HG03045 (cell line): ENCODE results near the gene ORC1.

Experiments
- ATAC-seq: cut with Tn5 transposase; IDR thresholded peaks from one replicate; pipeline ENCODE4 v1.9.1; 2021; ENCODE audit warnings: mild to moderate bottlenecking, moderate library complexity; ENCODE audit not compliant: unreplicated experiment

Gene ORC1

DNA sequence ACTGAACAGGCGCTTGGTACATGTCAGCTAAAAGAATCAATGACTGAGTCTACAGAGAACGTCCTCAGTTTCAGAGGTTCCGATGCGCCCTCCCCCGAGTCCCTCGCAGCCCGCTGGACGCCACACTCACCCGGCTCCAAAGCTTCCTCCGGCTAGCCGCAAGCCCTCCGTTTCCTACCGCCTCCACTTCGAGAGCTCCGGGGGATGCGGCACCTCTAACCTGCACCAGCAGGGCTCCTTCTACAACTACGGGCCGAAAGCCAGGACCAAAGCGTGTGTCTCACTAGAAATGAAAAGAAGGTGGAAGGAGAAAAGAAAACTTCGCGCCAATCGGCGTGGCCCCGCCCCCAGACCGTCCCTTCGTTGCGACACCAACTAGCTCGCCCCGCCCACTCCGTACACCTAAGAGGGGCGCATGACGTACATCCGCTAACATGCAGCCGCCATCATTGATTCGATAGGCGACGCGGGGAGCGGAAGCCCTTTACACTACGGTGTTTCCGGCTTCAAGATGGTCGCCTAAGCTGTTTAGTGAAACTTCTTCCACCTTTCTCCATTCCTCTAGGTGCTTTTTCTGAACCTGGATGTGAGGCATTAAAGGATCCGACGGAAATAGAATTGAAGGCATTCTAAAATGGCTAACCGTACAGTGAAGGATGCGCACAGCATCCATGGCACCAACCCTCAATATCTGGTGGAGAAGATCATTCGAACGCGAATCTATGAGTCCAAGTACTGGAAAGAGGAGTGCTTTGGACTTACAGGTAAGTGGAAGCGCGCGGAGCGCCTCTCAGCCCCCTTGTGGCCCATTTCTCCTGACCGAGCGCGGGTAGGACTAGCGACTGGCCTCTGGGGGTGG is at the start of gene ORC1, which contains the start of gene PRPF38A:
TSS of gene ORC1 (minus strand) at position 308 of the 859 bp plus-strand sequence. CDS start 2,200 bp downstream, outside the sequence.
TSS of gene PRPF38A (plus strand) at position 487 of the 859 bp plus-strand sequence. CDS start at position 635, 148 bp downstream.
- ATAC-seq, result peak; percentile 94

DNA sequence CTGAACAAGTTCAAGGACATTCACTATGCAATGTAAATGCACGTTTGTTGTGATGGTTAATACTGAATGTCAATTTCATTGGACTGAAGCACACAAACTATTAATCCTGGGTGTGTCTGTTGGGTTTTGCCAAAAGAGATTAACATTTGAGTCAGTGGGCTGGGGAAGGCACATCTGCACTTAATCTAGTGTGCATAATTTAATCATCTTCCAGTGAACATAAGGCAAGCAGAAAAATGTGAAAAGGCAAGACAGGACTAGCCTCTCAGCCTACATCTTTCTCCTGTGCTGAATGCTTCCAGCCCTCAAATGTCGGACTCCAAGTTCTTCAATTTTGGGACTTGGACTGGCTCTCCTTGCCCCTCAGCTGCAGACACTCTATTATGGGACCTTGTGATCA is 40.2 kb upstream of the ORC1 start:
- ATAC-seq, result no peak

DNA sequence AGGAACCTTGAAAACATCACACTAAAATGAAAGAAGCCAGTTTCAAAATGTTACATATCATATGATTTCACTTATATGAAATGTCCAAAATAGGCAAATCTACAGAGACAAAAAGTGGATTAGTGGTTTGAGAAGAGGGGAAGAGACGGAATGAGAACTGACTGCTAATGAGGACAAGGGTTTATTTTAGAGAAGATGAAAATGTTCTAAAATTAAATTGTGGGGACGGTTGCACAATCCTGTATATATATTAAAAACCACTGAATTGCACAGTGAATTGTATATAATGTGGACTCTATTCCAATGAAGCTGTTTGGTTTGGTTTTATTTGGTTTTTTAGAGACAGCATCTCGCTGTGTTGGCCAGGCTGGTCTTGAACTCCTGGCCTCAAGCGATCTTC is 35.8 kb upstream of the ORC1 start:
- no peak for ATAC-seq

DNA sequence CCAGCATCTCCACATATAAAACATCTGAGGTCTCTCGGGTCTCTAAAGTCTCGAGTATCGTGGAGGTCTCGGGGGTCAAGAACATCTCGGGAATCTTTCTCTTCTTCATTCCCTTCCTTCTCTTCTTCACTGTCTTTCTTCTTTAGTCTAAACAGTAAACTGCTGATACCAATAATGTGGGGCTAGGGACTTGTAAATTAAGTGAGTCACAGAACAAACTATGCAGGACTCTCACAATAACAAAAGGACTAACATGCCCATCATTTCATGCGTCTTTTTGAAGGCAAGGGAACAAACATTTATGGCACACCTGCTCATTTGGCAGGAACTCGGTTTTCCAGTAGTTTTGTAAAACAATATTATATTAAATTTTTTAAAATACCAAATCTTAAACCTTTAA is 32.6 kb upstream of the ORC1 start:
- no peak for ATAC-seq

DNA sequence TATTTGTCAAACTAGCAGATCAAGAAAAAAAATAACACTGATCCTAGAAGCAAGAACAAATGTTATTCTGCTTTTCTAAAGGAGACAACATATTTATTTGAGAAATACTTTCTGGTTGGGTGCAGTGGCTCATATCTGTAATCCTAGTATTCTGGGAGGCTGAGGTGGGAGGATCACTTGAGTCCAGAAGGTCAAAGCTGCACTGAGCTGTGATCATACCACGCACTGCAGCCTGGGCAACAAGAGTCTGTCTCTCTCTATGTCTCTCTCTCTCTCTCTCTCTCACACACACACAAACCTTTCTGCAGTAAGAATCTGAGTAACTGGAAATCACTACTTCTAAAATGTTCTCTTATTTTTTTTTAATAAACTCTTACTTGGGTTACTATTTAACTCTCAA is 31.4 kb upstream of the ORC1 start:
- ATAC-seq, result no peak

- no peak for ATAC-seq
These were observed 31.0 kb upstream of the ORC1 start for GRCh38 chr1:52435211-52435610.

GRCh38 chr1:52432807-52433206 is 28.6 kb upstream of the ORC1 start:
- ATAC-seq, result no peak

DNA sequence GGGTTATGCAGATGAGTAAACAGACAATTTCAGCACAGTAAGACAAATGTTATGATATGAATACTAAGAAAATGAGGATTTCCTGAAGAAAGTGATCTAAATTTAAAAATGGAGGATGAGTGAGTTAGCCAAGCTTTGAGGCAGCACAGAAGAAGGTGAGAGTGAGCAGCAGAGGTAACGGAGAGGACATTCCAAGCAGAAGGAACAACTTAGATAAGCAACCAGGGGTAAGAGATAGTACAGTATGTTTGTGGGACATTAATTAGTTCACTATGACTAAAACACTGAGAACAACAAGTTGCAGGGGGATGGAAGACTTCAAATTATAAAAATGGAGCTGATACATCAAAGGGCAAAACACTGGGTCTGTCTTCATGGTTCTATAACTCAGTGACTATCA is 22.9 kb upstream of the ORC1 start:
- ATAC-seq, result no peak

DNA sequence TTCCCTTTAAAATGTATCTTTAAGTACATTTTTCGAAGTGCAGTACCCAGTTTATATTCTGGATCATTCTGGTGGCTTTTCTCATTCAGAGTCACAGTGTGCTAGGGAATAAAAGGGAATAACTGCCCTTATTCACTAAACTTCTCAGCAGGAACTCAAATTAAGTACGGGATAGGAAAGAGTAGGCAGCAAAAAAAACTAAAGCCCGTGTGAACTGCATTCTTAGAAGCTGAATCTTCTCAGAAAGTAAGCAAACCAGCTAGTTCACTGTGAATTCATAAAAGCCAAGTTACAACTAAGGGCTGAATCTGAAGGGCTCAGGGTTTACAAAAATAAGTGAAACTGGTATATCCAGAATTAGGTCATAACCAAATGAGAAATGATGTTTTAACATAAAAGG is 22.1 kb upstream of the ORC1 start:
- ATAC-seq, result no peak

DNA sequence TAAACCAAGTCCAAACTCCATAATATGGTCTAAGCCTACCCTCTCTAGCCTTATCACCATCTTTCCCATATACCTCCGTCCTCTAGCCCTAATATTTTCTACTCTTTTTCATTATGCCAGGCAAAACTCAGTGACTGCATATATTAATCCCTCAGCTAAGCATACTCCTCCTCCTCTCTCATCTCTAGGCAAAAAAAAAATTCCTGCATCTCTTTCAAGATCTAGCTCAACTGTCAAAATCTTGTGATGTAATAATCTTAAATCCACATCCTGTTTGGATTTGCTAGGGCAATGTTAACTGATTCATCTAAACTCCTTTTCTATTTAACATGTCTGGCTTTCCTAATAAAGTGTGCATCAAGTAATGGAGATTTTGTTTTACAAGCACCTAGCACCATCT is 20.6 kb upstream of the ORC1 start:
- no peak for ATAC-seq

DNA sequence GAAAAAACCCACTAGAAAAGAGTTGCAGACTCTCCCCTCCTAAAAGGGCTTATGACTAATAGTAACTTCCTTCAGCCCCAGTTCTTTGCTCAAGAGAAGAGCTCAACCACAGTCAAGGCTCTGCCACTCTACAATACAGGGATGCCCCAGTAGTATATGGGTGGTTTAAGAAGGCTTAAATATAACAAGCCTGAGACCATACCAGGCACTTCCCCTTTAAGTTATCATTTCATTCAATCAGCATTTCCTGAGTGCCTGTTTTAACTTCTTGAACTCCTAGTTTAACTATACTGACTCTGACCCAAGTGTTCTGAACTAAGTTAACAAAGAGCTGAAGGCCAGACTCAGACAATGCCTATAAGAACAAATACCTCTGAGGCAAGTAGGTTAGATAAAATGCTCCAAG is 20.0 kb upstream of the ORC1 start:
- no peak for ATAC-seq

GRCh38 chr1:52423771-52424170 is 19.5 kb upstream of the ORC1 start:
- no peak for ATAC-seq

- ATAC-seq, result no peak
These were observed 18.8 kb upstream of the ORC1 start for GRCh38 chr1:52423055-52423454.

GRCh38 chr1:52420713-52421112 is 16.5 kb upstream of the ORC1 start:
- ATAC-seq, result no peak

DNA sequence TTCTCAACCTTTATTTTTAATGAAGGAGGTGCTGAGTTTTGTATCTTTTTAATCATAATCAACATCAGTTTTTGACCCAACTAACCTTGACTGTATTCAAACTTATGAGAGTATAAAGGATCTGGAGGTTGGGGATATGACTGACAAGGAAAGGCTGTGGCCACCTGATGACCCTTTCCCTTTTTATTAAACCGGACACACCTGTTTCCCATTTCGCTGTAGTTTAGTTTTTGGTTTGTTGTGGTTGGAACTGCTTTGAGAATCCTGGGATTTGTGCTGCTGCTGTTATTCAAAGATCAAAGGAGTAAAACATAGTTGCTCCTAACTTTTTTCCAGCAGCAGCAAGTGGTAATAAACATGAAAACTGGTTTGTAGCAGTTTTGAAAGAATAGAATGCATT is 12.6 kb upstream of the ORC1 start:
- no peak for ATAC-seq

- ATAC-seq, result no peak
These were observed 10.7 kb upstream of the ORC1 start for GRCh38 chr1:52414942-52415341.

DNA sequence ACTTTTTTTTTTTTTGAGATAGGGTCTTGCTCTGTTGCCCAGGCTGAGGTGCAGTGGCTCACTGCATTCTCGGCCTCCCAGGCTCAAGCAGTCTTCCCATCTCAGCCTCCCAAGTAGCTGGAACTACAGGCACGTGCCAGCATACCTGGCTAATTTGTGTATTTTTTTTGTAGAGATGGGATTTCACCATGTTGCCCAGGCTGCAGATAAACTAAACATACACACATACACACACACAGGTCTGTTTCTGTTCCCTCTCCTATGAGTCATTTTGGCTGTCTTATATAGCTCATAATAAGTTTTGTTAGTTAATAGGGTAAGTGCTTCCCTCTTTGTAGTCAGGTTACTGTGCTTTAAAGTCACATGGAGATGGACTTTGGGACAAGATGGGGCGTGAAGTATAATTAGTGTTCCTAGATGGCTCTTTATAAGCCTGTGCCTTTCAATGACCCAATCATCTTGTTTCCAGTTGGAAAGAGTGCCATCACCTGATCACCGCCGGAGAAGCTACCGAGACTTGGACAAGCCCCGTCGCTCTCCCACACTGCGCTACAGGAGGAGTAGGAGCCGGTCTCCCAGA is 9.3 kb upstream of the ORC1 start:
- no peak for ATAC-seq

DNA sequence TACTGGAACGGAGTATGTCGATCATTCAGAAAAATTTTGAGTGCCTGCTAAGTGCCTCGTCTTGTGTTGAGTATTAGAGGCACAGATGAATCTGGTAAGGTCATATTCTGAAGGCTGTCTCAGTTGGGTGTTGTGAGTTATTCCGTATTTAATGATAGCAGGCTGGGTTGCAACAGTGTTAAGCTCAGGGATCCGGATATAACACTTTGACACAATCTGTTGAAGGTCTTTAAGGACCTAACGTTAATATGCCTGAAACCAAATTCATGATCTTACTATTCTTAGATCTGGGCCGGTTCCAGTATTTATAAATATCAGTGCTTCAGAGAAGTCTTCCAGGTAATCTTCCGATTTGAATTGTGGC is 734 bp upstream of the ORC1 start:
- no peak for ATAC-seq

- ATAC-seq, result peak; percentile 30
These were observed 582 bp downstream of the ORC1 start for GRCh38 chr1:52403566-52404115.

GRCh38 chr1:52402860-52403240 is 1.4 kb downstream of the ORC1 start:
- no peak for ATAC-seq

- no peak for ATAC-seq
These were observed 4.1 kb downstream of the ORC1 start for GRCh38 chr1:52400131-52400530.

GRCh38 chr1:52399629-52400028 is 4.6 kb downstream of the ORC1 start:
- no peak for ATAC-seq
